Heart left ventricle (tissue), 16 donors: ENCODE data around the gene OR4N5. TPM values are rescaled to one million over a fixed set of nuclear protein-coding genes. Genes with fewer than 3 reads are reported as not detected.

Experiments
- ATAC-seq, 4 donors: fragments of 200-7000 bp; cut with Tn5 transposase; one replicate each; pipeline ENCODE4 v1.9.1; 2020 to 2022; ENCODE audit warnings: moderate library complexity in 4 of 4, mild to moderate bottlenecking in 3 of 4, moderate number of reproducible peaks in 1 of 4
- DNase-seq, 5 donors: peaks; one replicate each; pipeline ENCODE4 v3.0.0-alpha.2; 2020
- H3K27ac ChIP-seq, 12 donors: fragments of 200-600 bp; sonication (generic) in 4 of 12; one replicate each; pipeline versions ENCODE4 v1.5.0 to v1.8.0; 2016 to 2022; ENCODE audit warnings: mild to moderate bottlenecking in 2 of 12
- H3K27me3 ChIP-seq, 9 donors: fragments of 200-600 bp; sonication (generic) in 2 of 9; one replicate each; pipeline versions ENCODE4 v1.5.1 to v1.8.0; 2016 to 2022; ENCODE audit warnings: mild to moderate bottlenecking in 3 of 9
- H3K36me3 ChIP-seq, 9 donors: fragments of 200-600 bp; sonication (generic) in 2 of 9; one replicate each; pipeline versions ENCODE4 v1.5.0 to v1.8.0; 2018 to 2022; ENCODE audit warnings: mild to moderate bottlenecking in 2 of 9
- H3K4me1 ChIP-seq, 12 donors: fragments of 200-600 bp; sonication (generic) in 4 of 12; one replicate each; pipeline versions ENCODE4 v1.5.0 to v1.8.0; 2016 to 2022; ENCODE audit warnings: mild to moderate bottlenecking in 3 of 12
- H3K4me3 ChIP-seq, 12 donors: fragments of 200-600 bp; sonication (generic) in 4 of 12; one replicate each; pipeline versions ENCODE4 v1.5.0 to v1.8.0; 2017 to 2022; ENCODE audit warnings: mild to moderate bottlenecking in 9 of 12, moderate library complexity in 4 of 12
- H3K9me3 ChIP-seq, 12 donors: fragments of 200-600 bp; sonication (generic) in 4 of 12; one replicate each; pipeline versions ENCODE4 v1.5.0 to v1.8.0; 2016 to 2022; ENCODE audit warnings: mild to moderate bottlenecking in 1 of 12
- CTCF ChIP-seq, 12 donors: fragments of 200-600 bp; sonication (generic) in 4 of 12; IDR thresholded peaks; one replicate each; pipeline versions ENCODE4 v1.5.0 to v1.8.0; 2018 to 2022; ENCODE audit warnings: antibody characterized with exemption in 12 of 12, mild to moderate bottlenecking in 5 of 12
- POLR2A ChIP-seq, 2 donors: fragments of 450-650 bp; IDR thresholded peaks; one replicate each; pipeline ENCODE4 v1.6.1; 2017; ENCODE audit warnings: antibody characterized with exemption in 2 of 2, mild to moderate bottlenecking in 2 of 2, moderate library complexity in 2 of 2
- WGBS, 4 donors: extraction: QIAGEN DNeasy Blood & Tissue Kit in 2 of 4; methylation state at CpG; one replicate each; pipeline versions ENCODE4 v1.1.5 to v1.1.7; 2013 to 2018; 5-methylcytosine and 5-hydroxymethylcytosine counted together
- intact Hi-C, 10 donors: fragments of 100-400 bp; cut with DNase I; formaldehyde crosslinking; loops; one replicate each; pipeline versions ENCODE4 v1.11.1 to v1.14.2; 2022
- polyA plus RNA-seq, 2 donors: library from polyadenylated mRNA; stranded (reverse); fragments of 200-250 nt; gene quantifications; one replicate each; pipeline ENCODE4 v1.2.3, GENCODE V29; 2013
- total RNA-seq, 9 donors: library from RNA; depleted of rRNA in 2 of 9; stranded (reverse); fragments of >200 nt in 2 of 9; fragmentation: NEBNext Ultra II Directional in 3 of 9; extraction: Animal tissue kit (Norgen Biotek cat#: 25700) in 3 of 9; gene quantifications; one replicate each; pipeline versions ENCODE4 v1.1.0 to v1.2.4, GENCODE V29; 2016 to 2023
- donor health status: ischemic (EF 13 %, LVEDD 7.1; RV severe dilation, severe dysfunction).
- donor health status: healthy with polysubstance abuse.
- donor health status: DM: no; HTN: yes; CAD: no.
- donor health status: DM: no; HTN: no; CAD: no.
- donor health status: ischemic (EF 25% LVEDD 6.9; RV normal size, moderate dysfunction).
- donor health status: ischemic (EF 25% LVEDD 5.7; RV mildly dilated, moderate dysfunction).
- donor health status: healthy.
- donor health status: DM: yes; HTN: yes; CAD: no.
- donor health status: ischemic (EF 35%, LVEDD 5.7; RV mildly dilated, moderate dysfunction).
- donor health status: nonischemic (EF 11% LVEDD 7.7; RV severe dilation, severe dysfunction).
- donor health status: DM: yes; HTN: yes; CAD: no.
- donor health status: PGD.
- donor health status: ischemic (EF 29% LVEDD 5.4; RV normal size, mild dysfunction).
- donor health status: nonischemic (EF 23%, LVEDD 6.1; RV moderate dilation, normal function).

OR4N5 gene
- total and polyA plus RNA-seq, 11 donors = not detected

- intact Hi-C loops = no loop called here
- ATAC-seq (no peak), DNase-seq (no peak)
- Histone ChIP-seq H3K36me3 (no peaks in the 10 kb centered on the region), H3K4me1 (no peaks in the 10 kb centered on the region), H3K9me3 (peaks cover 0 to 2% (median 0%) of the 10 kb centered on the region in 12 donors), H3K4me3 (no peak within 1 kb of the TSS), H3K27me3 (no peaks in the 10 kb centered on the region), H3K27ac (no peak within 1 kb of the TSS)
- whole genome bisulfite sequencing, 4 donors = 46 to 58% (median 51%) methylated on average over 3 of the region's 3 CpGs
- TF ChIP-seq CTCF (IDR thresholded peaks at IDR 0.05) (no peak), POLR2A (IDR thresholded peaks at IDR 0.05) (no peak)
Observed at GRCh38 chr14:20110438-20110837, 28.2 kb upstream of the OR4N5 start, which contains the start of gene OR4K17. Gene OR4K17, plus strand, starts transcription at chr14:20110739. Its CDS starts 6,761 bp downstream, at chr14:20117500.

GRCh38 chr14:20112321-20112720 is 26.3 kb upstream of the OR4N5 start:
- 59 to 83% (median 72%) methylated on average over 3 of the region's 3 CpGs for WGBS, 4 donors
- no peak overlapping the region for H3K4me3 ChIP-seq
- H3K27me3 ChIP-seq = no peaks in the 10 kb centered on the region
- ATAC-seq (no peak), DNase-seq (no peak)
- TF ChIP-seq CTCF (IDR thresholded peaks at IDR 0.05) = no peak
- no peak for TF ChIP-seq POLR2A (IDR thresholded peaks at IDR 0.05)
- no peaks in the 10 kb centered on the region for H3K36me3 ChIP-seq
- H3K9me3 ChIP-seq = peaks cover 0 to 3% (median 0%) of the 10 kb centered on the region in 12 donors
- intact Hi-C loops = no loop called here
- no peaks in the 10 kb centered on the region for H3K4me1 ChIP-seq
- H3K27ac ChIP-seq = no peak overlapping the region

- no peak overlapping the region for H3K4me3 ChIP-seq
- WGBS, 4 donors = 39 to 57% (median 45%) methylated on average over 1 of the region's 1 CpG
- no peaks in the 10 kb centered on the region for H3K36me3 ChIP-seq
- ATAC-seq (no peak), DNase-seq (no peak)
- H3K4me1 ChIP-seq = no peaks in the 10 kb centered on the region
- TF ChIP-seq POLR2A (IDR thresholded peaks at IDR 0.05) = no peak
- no peak for TF ChIP-seq CTCF (IDR thresholded peaks at IDR 0.05)
- H3K27ac ChIP-seq = no peak overlapping the region
- intact Hi-C loops = no loop called here
- H3K9me3 ChIP-seq = peaks cover 0 to 39% (median 12%) of the 10 kb centered on the region in 12 donors
- no peaks in the 10 kb centered on the region for H3K27me3 ChIP-seq
Observed at GRCh38 chr14:20116748-20117147, 21.9 kb upstream of the OR4N5 start.

GRCh38 chr14:20118795-20119194 is 19.8 kb upstream of the OR4N5 start:
- H3K9me3 ChIP-seq = peaks cover 0 to 39% (median 12%) of the 10 kb centered on the region in 12 donors
- WGBS, 4 donors = 72 to 75% (median 74%) methylated on average over 5 of the region's 5 CpGs
- H3K36me3 ChIP-seq = no peaks in the 10 kb centered on the region
- no peak overlapping the region for H3K4me3 ChIP-seq
- H3K27me3 ChIP-seq = no peaks in the 10 kb centered on the region
- TF ChIP-seq CTCF (IDR thresholded peaks at IDR 0.05) = no peak
- no peak for TF ChIP-seq POLR2A (IDR thresholded peaks at IDR 0.05)
- intact Hi-C loops = no loop called here
- DNase-seq (no peak), ATAC-seq (no peak)
- no peak overlapping the region for H3K27ac ChIP-seq
- no peaks in the 10 kb centered on the region for H3K4me1 ChIP-seq
